Progenitor cell of endocrine pancreas (in vitro differentiated cells): ENCODE results near the gene DYSF. TPM values are rescaled to one million over a fixed set of nuclear protein-coding genes. Genes with fewer than 3 reads are reported as not detected.

Source experiments
- DNase-seq: peaks from one replicate; pipeline ENCODE4 v3.0.0; 2021; ENCODE audit warnings: low spot score; ENCODE audit not compliant: unreplicated experiment
- H3K27ac Mint-ChIP-seq: 2 replicates; pipeline ENCODE4 v1.8.0; 2021; ENCODE audit warnings: mild to moderate bottlenecking, moderate library complexity, mixed read lengths
- H3K27me3 Mint-ChIP-seq: 2 replicates; pipeline ENCODE4 v1.8.0; 2021; ENCODE audit warnings: mixed read lengths
- H3K36me3 Mint-ChIP-seq: 2 replicates; pipeline ENCODE4 v1.8.0; 2022; ENCODE audit warnings: mixed read lengths; ENCODE audit not compliant: insufficient read depth
- H3K4me1 Mint-ChIP-seq: 2 replicates; pipeline ENCODE4 v1.8.0; 2021; ENCODE audit warnings: low read depth, mixed read lengths
- H3K4me3 Mint-ChIP-seq: 2 replicates; pipeline ENCODE4 v1.8.0; 2021; ENCODE audit warnings: low read depth, mild to moderate bottlenecking, moderate library complexity, mixed read lengths
- H3K9me3 Mint-ChIP-seq: 2 replicates; pipeline ENCODE4 v1.8.0; 2021; ENCODE audit warnings: low read depth, mixed read lengths
- total RNA-seq: library from RNA; stranded (reverse); gene quantifications from 2 replicates; pipeline ENCODE4 v1.2.1, GENCODE V29; 2021
- TF ChIP-seq, protein P1 (sequence below): fragments of 200-600 bp; sonication (generic); IDR thresholded peaks from one replicate; pipeline ENCODE4 v1.5.0; 2021; ENCODE audit warnings: antibody characterized with exemption, mild to moderate bottlenecking; ENCODE audit not compliant: unreplicated experiment

DYSF gene
- total RNA-seq, 1 donor from 2014 or later: 1.4 TPM

DNA sequence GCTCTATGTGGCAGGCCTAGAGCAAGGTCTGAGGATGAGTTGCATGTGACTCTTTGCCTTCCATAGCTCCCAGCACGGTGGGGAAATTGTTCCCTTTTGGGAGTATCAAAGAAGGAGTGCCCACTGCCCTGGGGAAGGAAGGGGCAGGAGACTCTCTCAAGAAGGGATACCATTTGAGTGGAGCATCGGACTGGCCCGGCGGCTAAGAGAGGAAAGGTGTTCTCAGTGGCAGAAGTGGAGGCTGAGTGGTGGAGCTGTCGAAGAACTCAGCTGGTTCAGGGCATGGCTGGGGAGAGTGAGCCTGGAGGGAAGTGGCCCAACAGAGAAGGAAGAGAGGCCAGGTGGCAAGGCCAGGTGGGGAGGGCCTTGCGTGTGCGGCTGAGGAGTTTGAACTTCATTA is 235.2 kb downstream of the DYSF start:
- Mint-ChIP-seq H3K4me3 (no peak overlapping the region), H3K27me3 (peaks cover 24% of the 10 kb centered on the region), H3K27ac (no peak overlapping the region), H3K4me1 (peaks cover 14% of the 10 kb centered on the region), H3K9me3 (no peaks in the 10 kb centered on the region), H3K36me3 (peaks cover 2% of the 10 kb centered on the region)
- DNase-seq: no peak
- TF ChIP-seq, protein P1, sequence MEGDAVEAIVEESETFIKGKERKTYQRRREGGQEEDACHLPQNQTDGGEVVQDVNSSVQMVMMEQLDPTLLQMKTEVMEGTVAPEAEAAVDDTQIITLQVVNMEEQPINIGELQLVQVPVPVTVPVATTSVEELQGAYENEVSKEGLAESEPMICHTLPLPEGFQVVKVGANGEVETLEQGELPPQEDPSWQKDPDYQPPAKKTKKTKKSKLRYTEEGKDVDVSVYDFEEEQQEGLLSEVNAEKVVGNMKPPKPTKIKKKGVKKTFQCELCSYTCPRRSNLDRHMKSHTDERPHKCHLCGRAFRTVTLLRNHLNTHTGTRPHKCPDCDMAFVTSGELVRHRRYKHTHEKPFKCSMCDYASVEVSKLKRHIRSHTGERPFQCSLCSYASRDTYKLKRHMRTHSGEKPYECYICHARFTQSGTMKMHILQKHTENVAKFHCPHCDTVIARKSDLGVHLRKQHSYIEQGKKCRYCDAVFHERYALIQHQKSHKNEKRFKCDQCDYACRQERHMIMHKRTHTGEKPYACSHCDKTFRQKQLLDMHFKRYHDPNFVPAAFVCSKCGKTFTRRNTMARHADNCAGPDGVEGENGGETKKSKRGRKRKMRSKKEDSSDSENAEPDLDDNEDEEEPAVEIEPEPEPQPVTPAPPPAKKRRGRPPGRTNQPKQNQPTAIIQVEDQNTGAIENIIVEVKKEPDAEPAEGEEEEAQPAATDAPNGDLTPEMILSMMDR: no peak

DNA sequence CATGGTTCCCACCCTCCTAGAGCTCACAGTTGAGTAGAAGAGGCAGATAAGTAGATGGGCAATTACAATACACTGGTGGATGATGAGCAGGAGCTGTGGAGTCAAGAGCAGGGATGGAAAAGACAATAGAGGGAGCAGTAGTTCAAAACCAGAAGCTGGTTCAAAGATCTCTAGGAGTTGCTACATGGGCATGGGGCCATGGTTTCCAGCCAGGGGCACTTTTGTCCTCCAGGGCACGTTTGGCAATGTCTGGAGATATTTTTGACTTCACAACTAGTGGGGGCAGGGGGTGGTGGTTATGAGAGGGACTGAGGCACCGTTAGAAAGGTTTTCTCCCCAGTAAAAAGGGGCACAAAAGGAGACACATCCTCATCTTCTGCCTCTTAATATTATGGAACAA is 236.0 kb downstream of the DYSF start:
- TF ChIP-seq, protein P1: no peak
- no peak overlapping the region for H3K27ac Mint-ChIP-seq
- peaks cover 14% of the 10 kb centered on the region for H3K4me1 Mint-ChIP-seq
- peaks cover 2% of the 10 kb centered on the region for H3K36me3 Mint-ChIP-seq
- peaks cover 27% of the 10 kb centered on the region for H3K27me3 Mint-ChIP-seq
- DNase-seq: no peak
- H3K9me3 Mint-ChIP-seq: no peaks in the 10 kb centered on the region
- H3K4me3 Mint-ChIP-seq: no peak overlapping the region

DNA sequence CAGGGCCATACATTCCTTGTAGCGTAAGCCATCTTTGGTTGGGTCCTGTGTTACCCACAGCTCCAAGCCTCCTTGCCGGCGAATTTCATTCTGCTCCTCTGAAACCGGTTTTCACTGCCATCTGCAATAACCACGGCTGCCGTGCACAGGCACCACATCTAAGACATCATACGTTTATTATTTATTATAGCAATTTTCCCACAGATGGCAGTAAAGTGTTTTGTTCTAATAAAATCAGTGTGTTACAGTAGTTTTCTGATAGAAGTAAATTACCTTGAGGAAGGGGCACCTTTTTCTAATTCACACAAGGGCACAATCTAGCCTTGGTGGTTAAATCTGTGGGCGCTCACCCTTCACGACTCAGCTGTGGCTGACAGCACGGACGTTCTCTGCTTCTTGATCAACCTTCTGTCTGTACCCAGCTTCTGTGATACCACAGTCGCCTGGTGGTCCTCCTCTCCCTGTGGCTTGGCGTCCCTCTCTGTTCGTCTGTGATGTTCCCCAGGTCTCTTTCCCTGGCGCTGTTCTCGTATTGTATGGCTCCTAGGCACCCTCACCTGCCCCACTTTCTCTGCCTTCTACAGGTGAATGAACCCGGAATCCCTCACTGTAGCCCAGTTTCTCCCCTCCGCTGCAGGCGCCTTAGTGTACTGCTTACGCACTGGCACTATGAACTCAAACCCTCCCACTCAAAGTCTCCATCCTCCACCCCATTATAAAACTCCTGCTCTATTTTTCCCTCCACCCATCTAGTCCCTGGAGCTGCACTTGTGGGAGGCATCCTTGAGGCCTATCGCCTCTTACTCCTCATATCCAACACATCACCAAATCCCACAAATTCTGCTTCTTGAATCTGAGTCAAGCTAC is 236.8 kb downstream of the DYSF start:
- DNase-seq: no peak
- H3K27me3 Mint-ChIP-seq: peaks cover 31% of the 10 kb centered on the region
- no peaks in the 10 kb centered on the region for H3K9me3 Mint-ChIP-seq
- H3K4me1 Mint-ChIP-seq: peaks cover 14% of the 10 kb centered on the region
- H3K36me3 Mint-ChIP-seq: peaks cover 2% of the 10 kb centered on the region
- no peak overlapping the region for H3K27ac Mint-ChIP-seq
- TF ChIP-seq, protein P1: no peak
- H3K4me3 Mint-ChIP-seq: no peak overlapping the region

DNA sequence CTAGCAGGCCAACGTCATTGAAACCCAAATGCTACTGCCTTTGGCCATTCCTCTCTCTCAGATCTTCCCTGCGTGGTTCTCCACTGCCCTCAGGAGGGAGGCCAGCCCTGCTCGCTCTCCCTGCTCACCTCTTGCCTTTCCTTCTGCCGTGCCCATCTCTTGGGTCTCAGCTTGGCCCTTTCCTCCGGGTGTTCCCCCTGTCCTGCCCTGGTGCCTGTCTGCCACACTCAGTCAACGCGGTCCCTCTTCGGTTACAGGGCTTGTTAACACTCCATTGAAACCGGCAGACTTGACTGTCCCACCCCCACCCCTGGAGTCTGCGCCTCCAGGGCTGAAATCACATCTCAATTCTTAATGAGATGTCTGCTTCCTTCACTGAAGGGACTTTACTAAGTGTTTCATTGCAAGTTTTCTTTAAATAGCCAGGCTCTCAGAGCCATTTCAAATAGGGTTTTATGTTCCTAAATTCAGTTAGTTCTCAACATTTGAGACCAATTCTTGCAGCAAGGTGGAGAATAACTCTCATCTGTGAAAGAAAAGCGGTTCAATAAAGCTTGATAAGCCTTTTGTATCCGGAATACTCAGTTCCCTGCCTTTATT is 237.6 kb downstream of the DYSF start:
- TF ChIP-seq, protein P1: no peak
- H3K36me3 Mint-ChIP-seq: peaks cover 2% of the 10 kb centered on the region
- peaks cover 31% of the 10 kb centered on the region for H3K27me3 Mint-ChIP-seq
- H3K9me3 Mint-ChIP-seq: no peaks in the 10 kb centered on the region
- H3K4me3 Mint-ChIP-seq: no peak overlapping the region
- no peak for DNase-seq
- H3K4me1 Mint-ChIP-seq: peaks cover 16% of the 10 kb centered on the region
- no peak overlapping the region for H3K27ac Mint-ChIP-seq

DNA sequence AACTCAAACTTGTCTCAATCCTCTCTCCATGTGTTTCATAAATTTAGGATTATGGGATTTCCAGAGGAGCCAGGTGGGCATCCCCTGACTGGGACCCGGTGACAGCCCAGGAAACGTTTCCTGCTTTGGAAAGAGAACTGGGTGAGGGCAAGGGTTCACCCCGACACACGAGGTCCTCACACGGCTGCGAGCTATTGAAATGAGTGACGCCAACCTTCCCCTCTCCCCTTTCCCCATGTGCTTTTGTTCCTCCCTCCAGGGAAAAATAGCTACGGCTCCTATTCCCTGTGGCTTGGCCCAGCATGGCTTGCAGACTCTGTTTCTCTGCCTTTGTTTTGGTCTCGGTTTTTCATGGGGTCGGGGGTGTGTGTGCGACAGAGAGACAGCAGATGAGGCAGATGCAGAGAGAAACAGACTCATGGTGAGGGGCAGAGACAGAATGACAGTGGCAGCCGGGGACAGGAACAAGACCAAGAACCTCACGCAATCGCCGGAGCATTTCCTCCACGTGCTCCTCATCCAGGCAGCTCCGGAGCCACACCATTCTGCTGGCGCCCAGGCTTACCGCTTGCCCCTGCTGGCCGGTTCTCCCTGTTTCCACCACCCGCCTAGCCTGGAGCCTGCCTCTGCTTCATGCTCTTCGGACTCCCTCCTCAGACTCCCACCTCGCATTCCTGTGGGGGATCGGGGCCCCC is 238.5 kb downstream of the DYSF start:
- H3K27me3 Mint-ChIP-seq: peaks cover 31% of the 10 kb centered on the region
- H3K36me3 Mint-ChIP-seq: peaks cover 2% of the 10 kb centered on the region
- H3K27ac Mint-ChIP-seq: no peak overlapping the region
- no peak overlapping the region for H3K4me3 Mint-ChIP-seq
- TF ChIP-seq, protein P1: no peak
- no peak for DNase-seq
- H3K9me3 Mint-ChIP-seq: no peaks in the 10 kb centered on the region
- peaks cover 18% of the 10 kb centered on the region for H3K4me1 Mint-ChIP-seq
